NCI-H526 treated with DMSO at 0.1 percent for 48 hours (cell line): ENCODE results near the gene PLEKHG5.

Source experiments
- DNase-seq: peaks from one replicate; lab custom pipeline; 2025; lab: John Stamatoyannopoulos, UW

Gene PLEKHG5

GRCh38 chr1:6509220-6509918, 17.9 kb upstream of the PLEKHG5 start:
- DNase-seq, result no peak

DNA sequence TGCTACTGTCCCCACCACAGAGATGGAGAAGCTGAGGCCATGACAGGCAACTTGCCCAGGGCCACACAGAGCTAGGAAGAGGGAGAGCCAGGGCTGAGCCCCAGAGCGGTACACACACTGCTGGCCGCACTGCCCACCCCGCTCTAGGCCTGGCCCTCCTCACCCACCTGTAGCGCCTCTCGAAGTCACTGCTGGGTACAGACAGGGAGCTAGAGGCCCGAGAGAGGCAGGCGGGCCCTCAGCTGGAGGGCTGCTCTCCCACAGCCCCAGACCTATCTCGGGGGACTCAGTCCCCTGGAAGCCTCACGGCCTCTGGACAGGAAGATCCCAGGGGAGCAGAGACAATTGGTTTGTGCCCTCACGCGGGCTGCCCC, 17.3 kb upstream of the PLEKHG5 start:
- DNase-seq, result no peak

- no peak for DNase-seq
Measured at GRCh38 chr1:6508154-6508815, 16.8 kb upstream of the PLEKHG5 start.

GRCh38 chr1:6507461-6507911, 16.0 kb upstream of the PLEKHG5 start:
- DNase-seq, result no peak

- no peak for DNase-seq
Measured at GRCh38 chr1:6507037-6507428, 15.6 kb upstream of the PLEKHG5 start.

GRCh38 chr1:6506210-6507036, 15.0 kb upstream of the PLEKHG5 start:
- no peak for DNase-seq

- DNase-seq, result no peak
Measured at GRCh38 chr1:6505367-6506209, 14.1 kb upstream of the PLEKHG5 start.

GRCh38 chr1:6504887-6505286, 13.4 kb upstream of the PLEKHG5 start:
- DNase-seq, result no peak

DNA sequence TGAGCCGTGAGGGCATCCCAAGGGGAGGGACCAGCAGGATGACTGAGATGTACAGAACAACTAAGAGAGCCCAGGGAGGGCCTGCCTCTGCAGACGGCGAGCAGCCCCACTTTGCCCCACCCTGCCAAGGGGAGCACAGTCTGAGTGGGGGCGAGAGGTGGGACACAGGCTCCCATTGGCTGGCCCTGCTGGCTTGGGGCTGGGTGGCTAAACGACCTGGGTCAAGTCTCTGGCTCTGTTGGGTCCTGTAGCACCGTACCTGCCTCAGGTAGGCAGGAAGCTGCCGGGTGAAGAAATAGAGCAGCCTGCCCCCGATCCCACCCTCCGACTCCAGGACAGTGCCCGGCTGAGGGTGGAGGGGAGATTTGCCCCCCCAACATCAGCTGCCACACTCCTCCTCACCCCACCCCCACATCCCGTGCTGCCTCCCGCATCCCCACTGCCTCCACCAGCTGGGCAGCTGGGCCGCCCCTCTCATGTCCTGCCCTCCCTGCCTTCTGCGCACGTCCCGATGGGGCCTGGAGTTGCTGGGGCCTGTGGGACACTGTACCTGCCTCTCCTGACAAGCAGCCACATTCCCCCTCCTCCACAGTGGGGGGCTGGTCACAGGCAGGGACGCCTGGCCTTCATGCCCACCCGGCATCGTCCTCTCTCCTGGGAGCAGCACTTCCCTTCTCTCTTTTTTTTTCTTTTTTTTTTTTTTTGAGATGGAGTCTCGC, 12.6 kb upstream of the PLEKHG5 start:
- DNase-seq, result no peak

- no peak for DNase-seq
Measured at GRCh38 chr1:6502000-6502891, 10.8 kb upstream of the PLEKHG5 start.

- DNase-seq, result no peak
Measured at GRCh38 chr1:6501279-6501813, 9.9 kb upstream of the PLEKHG5 start.

DNA sequence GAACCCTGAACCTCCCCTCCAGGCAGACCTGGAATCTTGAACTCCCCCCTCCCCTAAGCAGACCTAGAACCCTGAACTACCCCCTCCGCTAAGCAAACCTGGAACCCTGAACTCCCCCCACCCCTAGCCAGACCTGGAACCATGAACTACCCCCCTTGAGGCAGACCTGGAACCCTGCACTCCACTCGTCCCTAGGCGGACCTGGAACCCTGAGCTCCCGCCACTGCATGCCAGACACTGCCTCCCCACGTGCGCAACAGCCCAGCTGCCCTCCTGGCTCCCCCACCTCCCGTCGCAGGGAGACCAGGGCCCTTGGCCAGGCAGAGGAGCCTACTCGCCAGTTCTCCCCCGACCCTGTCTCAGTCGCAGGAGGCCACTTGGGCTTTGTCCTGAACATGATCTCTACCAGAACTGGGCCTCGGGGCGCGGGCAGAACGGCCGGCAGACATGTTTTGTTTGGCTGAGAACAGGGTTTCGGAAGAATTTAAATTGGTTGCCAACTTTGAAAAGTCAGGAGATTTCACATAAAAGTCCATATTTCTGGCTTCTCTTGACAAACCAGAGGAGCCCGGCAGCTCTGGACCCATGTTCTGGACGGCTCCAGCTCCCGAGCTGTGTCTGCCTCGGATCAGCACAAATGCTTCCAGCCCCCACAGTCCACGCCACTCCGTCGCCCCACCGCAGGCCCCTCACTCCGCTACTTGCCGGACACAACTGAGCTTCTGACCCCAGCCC, 9.2 kb upstream of the PLEKHG5 start:
- no peak for DNase-seq

- no peak for DNase-seq
Measured at GRCh38 chr1:6499296-6499695, 7.8 kb upstream of the PLEKHG5 start.

- DNase-seq, result no peak
Measured at GRCh38 chr1:6498576-6499111, 7.2 kb upstream of the PLEKHG5 start.

GRCh38 chr1:6497867-6498575, 6.6 kb upstream of the PLEKHG5 start:
- no peak for DNase-seq

DNA sequence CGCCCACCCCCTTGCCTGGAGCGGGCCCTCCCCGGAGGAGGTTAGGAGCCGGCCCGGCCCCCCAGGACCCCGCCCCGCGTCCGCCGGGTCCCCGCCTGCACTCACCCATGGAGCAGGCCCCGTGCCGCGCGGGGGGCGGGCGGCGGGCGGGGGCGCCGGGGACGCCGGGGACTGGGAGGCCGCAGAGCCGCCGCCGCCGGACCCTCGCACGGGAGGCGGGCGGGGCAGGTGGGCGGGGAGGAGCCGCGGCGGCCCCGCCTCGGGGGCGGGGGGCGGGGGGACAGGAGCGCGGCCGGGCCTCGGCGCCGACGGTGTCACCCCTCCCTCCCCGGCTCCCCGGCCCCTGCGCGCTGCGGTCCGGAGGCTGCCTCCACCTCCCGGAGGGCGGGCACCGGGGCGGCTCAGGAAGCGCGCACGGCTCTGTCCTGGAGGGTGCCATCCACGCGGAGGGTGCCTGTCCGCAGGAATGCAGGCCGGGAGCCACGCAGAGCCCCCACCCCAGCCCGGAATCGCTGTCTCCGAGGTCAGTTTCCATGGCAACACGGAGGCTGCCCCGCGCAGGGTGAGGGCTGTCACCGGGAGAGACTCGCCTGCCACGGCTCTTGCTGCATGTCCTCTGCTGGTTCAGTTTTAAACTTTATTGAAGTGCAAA, 5.9 kb upstream of the PLEKHG5 start:
- DNase-seq, result peak; percentile 30

- DNase-seq, result no peak
Measured at GRCh38 chr1:6496890-6497214, 5.4 kb upstream of the PLEKHG5 start.

- no peak for DNase-seq
Measured at GRCh38 chr1:6496365-6496721, 4.9 kb upstream of the PLEKHG5 start.
